GM21447 (cell line): ENCODE results near the gene METTL17.

Source experiments
- ATAC-seq: cut with Tn5 transposase; IDR thresholded peaks from one replicate; pipeline ENCODE4 v1.9.1; 2021; ENCODE audit not compliant: unreplicated experiment

The METTL17 gene

DNA sequence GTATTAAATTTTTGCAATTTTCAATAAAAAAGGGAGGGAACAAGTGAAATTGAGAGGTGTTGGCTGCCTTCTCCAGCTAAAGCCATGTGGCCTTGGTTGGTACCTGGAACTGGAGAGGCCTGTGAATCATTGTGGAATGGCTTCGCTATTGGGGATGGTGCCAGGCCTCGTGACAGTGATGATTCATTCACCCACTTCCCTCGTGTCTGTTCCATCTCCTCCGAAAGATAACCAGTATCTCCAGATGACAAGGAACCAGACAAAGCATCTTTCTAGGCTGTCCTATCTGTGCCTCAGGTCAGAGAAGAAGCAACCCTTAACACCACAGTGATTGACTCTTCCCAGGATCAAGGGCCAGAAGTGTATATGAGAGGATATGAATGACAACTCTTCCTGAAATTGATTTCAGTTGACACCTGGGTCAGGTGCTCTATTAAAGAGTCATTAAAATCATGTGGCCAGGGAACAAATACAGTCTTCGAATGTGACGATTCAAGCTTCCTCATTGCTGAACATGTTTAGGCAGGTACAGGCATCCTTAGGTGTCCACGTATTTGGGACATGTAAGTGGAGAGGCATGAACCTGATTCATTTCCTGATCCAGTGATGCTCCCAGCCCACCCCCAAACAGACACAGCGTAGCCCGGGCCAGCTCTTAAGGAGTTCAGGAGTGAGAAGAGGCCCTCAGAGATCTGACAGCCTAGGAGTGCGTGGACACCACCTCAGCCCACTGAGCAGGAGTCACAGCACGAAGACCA is 52.1 kb downstream of the METTL17 start, which contains the start of gene RNASE7:
Gene RNASE7, plus strand, starts transcription at position 687 of the 758 bp plus-strand sequence. CDS start 631 bp downstream, outside the sequence.
- no peak for ATAC-seq

DNA sequence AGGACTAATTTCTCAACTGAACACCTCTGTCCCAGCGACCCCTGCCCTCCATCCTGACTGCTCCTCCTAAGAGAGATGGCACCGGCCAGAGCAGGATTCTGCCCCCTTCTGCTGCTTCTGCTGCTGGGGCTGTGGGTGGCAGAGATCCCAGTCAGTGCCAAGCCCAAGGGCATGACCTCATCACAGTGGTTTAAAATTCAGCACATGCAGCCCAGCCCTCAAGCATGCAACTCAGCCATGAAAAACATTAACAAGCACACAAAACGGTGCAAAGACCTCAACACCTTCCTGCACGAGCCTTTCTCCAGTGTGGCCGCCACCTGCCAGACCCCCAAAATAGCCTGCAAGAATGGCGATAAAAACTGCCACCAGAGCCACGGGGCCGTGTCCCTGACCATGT is 53.1 kb downstream of the METTL17 start:
- no peak for ATAC-seq

DNA sequence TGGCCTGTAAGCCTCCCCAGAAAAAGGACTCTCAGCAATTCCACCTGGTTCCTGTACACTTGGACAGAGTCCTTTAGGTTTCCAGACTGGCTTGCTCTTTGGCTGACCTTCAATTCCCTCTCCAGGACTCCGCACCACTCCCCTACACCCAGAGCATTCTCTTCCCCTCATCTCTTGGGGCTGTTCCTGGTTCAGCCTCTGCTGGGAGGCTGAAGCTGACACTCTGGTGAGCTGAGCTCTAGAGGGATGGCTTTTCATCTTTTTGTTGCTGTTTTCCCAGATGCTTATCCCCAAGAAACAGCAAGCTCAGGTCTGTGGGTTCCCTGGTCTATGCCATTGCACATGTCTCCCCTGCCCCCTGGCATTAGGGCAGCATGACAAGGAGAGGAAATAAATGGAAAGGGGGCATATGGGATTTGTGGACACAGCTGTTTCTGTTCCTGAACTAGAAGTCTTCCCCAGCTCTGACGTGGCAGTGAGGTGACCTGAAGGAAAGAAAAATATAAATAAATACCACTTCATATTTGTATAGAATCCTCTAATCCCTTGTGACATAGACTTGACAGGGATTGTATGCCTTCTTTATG is 53.7 kb downstream of the METTL17 start:
- no peak for ATAC-seq

DNA sequence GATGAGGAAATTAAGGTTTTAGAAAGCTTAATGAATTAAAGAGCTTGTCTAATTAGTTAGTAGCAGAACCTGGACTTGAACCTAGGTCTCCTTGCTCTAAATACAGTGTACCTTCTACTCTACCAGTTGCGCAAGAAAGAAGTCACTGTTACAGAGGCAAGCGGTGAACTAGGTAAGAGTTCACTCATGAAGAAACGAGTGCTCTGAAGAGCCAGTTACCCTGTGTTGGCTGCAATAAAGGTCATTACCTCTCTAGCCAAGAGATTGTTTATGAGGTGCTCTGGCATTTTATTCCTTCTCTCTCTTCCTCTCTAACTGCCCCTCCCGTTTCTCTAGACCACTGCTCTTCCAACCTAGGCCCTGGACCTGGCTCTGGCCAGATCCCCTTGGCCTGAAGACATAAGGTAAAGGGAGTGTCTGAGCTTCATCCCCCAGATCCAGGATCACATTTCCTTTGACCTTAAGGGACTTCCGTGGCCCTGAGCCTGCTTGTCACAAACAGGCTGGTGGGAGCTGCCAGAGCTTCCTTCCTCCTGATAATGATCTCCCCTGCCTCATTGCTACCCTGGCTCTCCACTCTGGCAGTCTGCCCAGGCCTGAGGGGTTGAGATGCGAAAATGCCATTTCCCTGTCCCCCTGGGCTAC is 54.3 kb downstream of the METTL17 start:
- no peak for ATAC-seq
